Loucy (cell line): ENCODE results near the gene SUCLG2.

ENCODE experiments used
- H2AFZ ChIP-seq: fragments of 200-600 bp; sonication (generic); 2 replicates; pipeline ENCODE4 v1.6.0; 2016; ENCODE audit warnings: antibody characterized with exemption, mild to moderate bottlenecking, low read length, moderate library complexity
- H3F3A ChIP-seq: fragments of 200-600 bp; 2 replicates; pipeline ENCODE4 v1.6.0; 2016; ENCODE audit warnings: antibody characterized with exemption, low read depth, mild to moderate bottlenecking
- H3K27me3 ChIP-seq: fragments of 200-600 bp; sonication (generic); 2 replicates; pipeline ENCODE4 v1.6.1; 2014; ENCODE audit warnings: low read length, mild to moderate bottlenecking; ENCODE audit not compliant: insufficient read depth, poor library complexity, severe bottlenecking
- H3K36me3 ChIP-seq: fragments of 200-600 bp; sonication (generic); 2 replicates; pipeline ENCODE4 v1.6.1; 2016; ENCODE audit warnings: low read length; ENCODE audit not compliant: insufficient read depth
- H3K4me1 ChIP-seq: fragments of 200-600 bp; sonication (generic); 2 replicates; pipeline ENCODE4 v1.5.1; 2014; ENCODE audit warnings: low read length, mild to moderate bottlenecking; ENCODE audit not compliant: insufficient read depth, poor library complexity, severe bottlenecking
- H3K4me2 ChIP-seq: fragments of 200-600 bp; sonication (generic); 2 replicates; pipeline ENCODE4 v1.6.0; 2014; ENCODE audit warnings: antibody characterized with exemption, low read length, low read depth, mild to moderate bottlenecking; ENCODE audit not compliant: poor library complexity, severe bottlenecking
- H3K4me3 ChIP-seq: fragments of 200-600 bp; sonication (generic); 2 replicates; pipeline ENCODE4 v1.5.1; 2014; ENCODE audit warnings: low read length, mild to moderate bottlenecking, mixed read lengths; ENCODE audit not compliant: poor library complexity, severe bottlenecking
- H3K79me2 ChIP-seq: fragments of 200-600 bp; sonication (generic); 2 replicates; pipeline ENCODE4 v1.6.1; 2014; ENCODE audit warnings: low read length; ENCODE audit not compliant: insufficient read depth
- H3K9ac ChIP-seq: fragments of 200-600 bp; sonication (generic); 2 replicates; pipeline ENCODE4 v1.6.0; 2014; ENCODE audit warnings: mild to moderate bottlenecking, low read depth, low read length, moderate library complexity; ENCODE audit not compliant: poor library complexity, severe bottlenecking
- H3K9me2 ChIP-seq: fragments of 200-600 bp; sonication (generic); replicated peaks from 2 replicates; pipeline ENCODE4 v1.6.1; 2016; ENCODE audit warnings: low read depth, low read length, mixed read lengths
- H3K9me3 ChIP-seq: fragments of 200-600 bp; sonication (generic); 2 replicates; pipeline ENCODE4 v1.6.1; 2014; ENCODE audit warnings: mild to moderate bottlenecking, antibody characterized with exemption, low read length, low read depth; ENCODE audit not compliant: insufficient read depth
- H4K20me1 ChIP-seq: fragments of 200-600 bp; sonication (generic); 2 replicates; pipeline ENCODE4 v1.6.0; 2014; ENCODE audit warnings: antibody characterized with exemption, low read length, mild to moderate bottlenecking; ENCODE audit not compliant: insufficient read depth, poor library complexity, severe bottlenecking
- EZH2phosphoT487 ChIP-seq: fragments of 200-600 bp; IDR thresholded peaks from 2 replicates; pipeline ENCODE4 v1.6.1; 2018; ENCODE audit warnings: antibody characterized with exemption, mild to moderate bottlenecking, moderate library complexity, borderline replicate concordance
- TF ChIP-seq, protein P1 (sequence below): fragments of 200-600 bp; sonication (generic); conservative IDR thresholded peaks from 2 replicates; pipeline ENCODE4 v1.5.1; 2014; ENCODE audit warnings: mild to moderate bottlenecking, antibody characterized with exemption, low read length

SUCLG2 gene

DNA sequence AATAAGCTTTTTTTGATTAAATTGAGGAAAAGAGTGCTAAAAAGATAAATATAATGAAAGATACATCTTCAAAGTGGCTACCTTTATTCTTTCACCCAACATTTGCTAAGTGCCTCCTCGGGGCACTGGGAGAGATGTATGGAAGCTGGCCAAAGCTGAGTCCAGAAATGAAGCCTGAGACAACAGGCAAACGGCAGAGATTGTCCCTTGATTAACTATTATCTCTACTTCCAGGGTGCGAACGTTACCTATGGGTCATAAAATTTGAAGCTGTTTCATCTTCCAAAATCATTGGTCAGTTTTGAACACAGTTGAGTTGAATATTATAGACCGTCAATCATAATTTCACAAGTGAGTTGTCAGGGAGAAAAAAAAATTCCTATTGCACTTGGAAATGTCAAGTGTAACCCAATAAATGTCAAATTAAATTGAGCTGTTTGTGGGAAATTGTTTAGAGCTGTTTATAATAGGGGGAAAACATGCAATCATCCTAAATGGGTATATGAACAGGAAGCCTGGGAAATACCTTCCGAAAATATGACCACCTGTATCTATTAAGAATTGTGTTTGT lies 73.9 kb downstream of the SUCLG2 start:
- Histone ChIP-seq H3K4me3 (no peak overlapping the region), H2AFZ (no peak overlapping the region), H3K9ac (no peak overlapping the region), H4K20me1 (no peaks in the 10 kb centered on the region), H3F3A (no peaks in the 10 kb centered on the region), H3K9me2 (no peaks in the 10 kb centered on the region), H3K4me1 (no peaks in the 10 kb centered on the region), H3K4me2 (no peak overlapping the region), H3K79me2 (no peaks in the 10 kb centered on the region), H3K9me3 (no peaks in the 10 kb centered on the region), H3K27me3 (no peaks in the 10 kb centered on the region), H3K36me3 (no peaks in the 10 kb centered on the region)
- TF ChIP-seq, protein P1, sequence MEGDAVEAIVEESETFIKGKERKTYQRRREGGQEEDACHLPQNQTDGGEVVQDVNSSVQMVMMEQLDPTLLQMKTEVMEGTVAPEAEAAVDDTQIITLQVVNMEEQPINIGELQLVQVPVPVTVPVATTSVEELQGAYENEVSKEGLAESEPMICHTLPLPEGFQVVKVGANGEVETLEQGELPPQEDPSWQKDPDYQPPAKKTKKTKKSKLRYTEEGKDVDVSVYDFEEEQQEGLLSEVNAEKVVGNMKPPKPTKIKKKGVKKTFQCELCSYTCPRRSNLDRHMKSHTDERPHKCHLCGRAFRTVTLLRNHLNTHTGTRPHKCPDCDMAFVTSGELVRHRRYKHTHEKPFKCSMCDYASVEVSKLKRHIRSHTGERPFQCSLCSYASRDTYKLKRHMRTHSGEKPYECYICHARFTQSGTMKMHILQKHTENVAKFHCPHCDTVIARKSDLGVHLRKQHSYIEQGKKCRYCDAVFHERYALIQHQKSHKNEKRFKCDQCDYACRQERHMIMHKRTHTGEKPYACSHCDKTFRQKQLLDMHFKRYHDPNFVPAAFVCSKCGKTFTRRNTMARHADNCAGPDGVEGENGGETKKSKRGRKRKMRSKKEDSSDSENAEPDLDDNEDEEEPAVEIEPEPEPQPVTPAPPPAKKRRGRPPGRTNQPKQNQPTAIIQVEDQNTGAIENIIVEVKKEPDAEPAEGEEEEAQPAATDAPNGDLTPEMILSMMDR, result no peak
- TF ChIP-seq EZH2phosphoT487, result no peak

DNA sequence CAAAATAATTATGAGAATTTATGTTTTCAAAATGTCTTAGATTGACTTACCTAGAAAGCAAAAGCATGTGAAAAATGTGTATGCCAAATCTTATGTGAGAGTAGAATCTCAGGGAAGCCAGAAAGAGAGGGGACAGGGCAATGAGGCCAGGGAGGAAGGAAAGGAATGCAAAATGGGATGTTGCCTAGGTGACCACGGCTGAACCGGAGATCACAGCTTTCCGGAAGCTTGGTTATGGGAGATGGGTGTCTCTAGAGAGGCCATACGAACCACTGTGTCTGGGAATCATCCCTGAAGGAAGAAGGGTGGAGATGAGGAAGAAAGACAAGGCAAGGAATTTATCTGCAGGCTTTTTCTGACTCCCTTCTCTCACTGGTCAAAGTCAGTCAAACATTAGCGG lies 76.0 kb downstream of the SUCLG2 start:
- no peaks in the 10 kb centered on the region for H4K20me1 ChIP-seq
- H3K4me1 ChIP-seq, result no peaks in the 10 kb centered on the region
- no peaks in the 10 kb centered on the region for H3K36me3 ChIP-seq
- H2AFZ ChIP-seq, result no peak overlapping the region
- no peak overlapping the region for H3K9ac ChIP-seq
- no peaks in the 10 kb centered on the region for H3K79me2 ChIP-seq
- no peak overlapping the region for H3K4me2 ChIP-seq
- no peaks in the 10 kb centered on the region for H3K9me2 ChIP-seq
- H3K9me3 ChIP-seq, result no peaks in the 10 kb centered on the region
- H3F3A ChIP-seq, result no peaks in the 10 kb centered on the region
- no peaks in the 10 kb centered on the region for H3K27me3 ChIP-seq
- no peak for TF ChIP-seq EZH2phosphoT487
- TF ChIP-seq, protein P1, result no peak
- H3K4me3 ChIP-seq, result no peak overlapping the region

DNA sequence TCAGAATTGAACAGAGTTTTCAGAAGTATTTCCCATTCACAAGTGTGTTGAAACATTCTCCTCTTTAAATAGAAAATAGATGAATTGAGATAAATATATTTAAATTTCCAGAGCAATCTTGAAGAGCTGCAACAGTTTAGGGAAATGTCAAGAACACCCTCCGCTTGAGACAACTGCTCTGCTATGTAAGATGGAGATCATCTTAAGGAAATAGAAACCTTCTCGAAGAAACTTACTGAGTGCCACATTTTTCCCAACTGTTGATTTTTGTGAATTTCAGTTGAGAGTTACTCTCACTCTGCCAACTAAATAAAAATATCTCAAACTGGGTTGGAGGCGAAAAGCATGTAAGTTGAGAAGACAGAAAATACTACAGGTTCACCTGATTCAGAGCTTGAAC lies 78.0 kb downstream of the SUCLG2 start:
- TF ChIP-seq, protein P1, result no peak
- no peak for TF ChIP-seq EZH2phosphoT487
- Histone ChIP-seq H3K9me2 (no peaks in the 10 kb centered on the region), H3K4me1 (no peaks in the 10 kb centered on the region), H3K4me3 (no peak overlapping the region), H2AFZ (no peak overlapping the region), H3K9ac (no peak overlapping the region), H3K27me3 (no peaks in the 10 kb centered on the region), H4K20me1 (no peaks in the 10 kb centered on the region), H3K4me2 (no peak overlapping the region), H3K9me3 (no peaks in the 10 kb centered on the region), H3F3A (no peaks in the 10 kb centered on the region), H3K79me2 (no peaks in the 10 kb centered on the region), H3K36me3 (no peaks in the 10 kb centered on the region)
